ENCODE data around the gene TTF1.

- TF ChIP-seq CTCF (IDR thresholded peaks at IDR 0.05) = no peak
- no peak for TF ChIP-seq POLR2A (IDR thresholded peaks at IDR 0.05)
- TF ChIP-seq EP300 (IDR thresholded peaks at IDR 0.05) = no peak
These were observed 4.8 kb downstream of the TTF1 start for GRCh38 chr9:132401824-132402223.
